Kidney (tissue), 14 donors: Measurements from ENCODE around the gene SNAI3. TPM values are rescaled to one million over a fixed set of nuclear protein-coding genes. Genes with fewer than 3 reads are reported as not detected.

Source experiments
- DNase-seq, 5 donors: peaks; one replicate each; pipeline ENCODE4 v3.0.0-alpha.2; 2013 to 2020
- FAIRE-seq: peaks from 2 replicates; lab custom pipeline; 2012; peaks lifted over from hg19 to GRCh38; lab: Jason Lieb, UNC
- H3K27ac ChIP-seq, 2 donors: one replicate each; pipeline ENCODE4 v1.7.0; 2013; ENCODE audit warnings: low read depth in 2 of 2, low read length in 2 of 2, inconsistent platforms in 1 of 2
- H3K27me3 ChIP-seq: one replicate; pipeline ENCODE4 v1.7.1; 2013; ENCODE audit warnings: low read length, inconsistent platforms; ENCODE audit not compliant: control insufficient read depth, insufficient read depth
- H3K36me3 ChIP-seq, 3 donors: one replicate each; pipeline versions ENCODE4 v1.7.0 to v1.7.1; 2013; ENCODE audit warnings: low read length in 3 of 3, control low read depth in 1 of 3, inconsistent platforms in 1 of 3; ENCODE audit not compliant: insufficient read depth in 3 of 3, control insufficient read depth in 2 of 3
- H3K4me1 ChIP-seq, 3 donors: one replicate each; pipeline versions ENCODE4 v1.7.0 to v1.7.1; 2013; ENCODE audit warnings: low read length in 3 of 3, inconsistent platforms in 1 of 3, low read depth in 1 of 3; ENCODE audit not compliant: control insufficient read depth in 2 of 3, insufficient read depth in 2 of 3
- H3K4me3 ChIP-seq, 3 donors: one replicate each; pipeline versions ENCODE4 v1.7.0 to v1.8.1; 2013; ENCODE audit warnings: low read length in 3 of 3, control low read depth in 1 of 3, inconsistent platforms in 1 of 3
- H3K9ac ChIP-seq, 3 donors: one replicate each; pipeline versions ENCODE4 v1.7.0 to v1.7.1; 2013; ENCODE audit warnings: low read length in 3 of 3, control low read depth in 1 of 3, inconsistent platforms in 1 of 3
- H3K9me3 ChIP-seq, 3 donors: one replicate each; pipeline versions ENCODE4 v1.7.0 to v1.7.1; 2013; ENCODE audit warnings: low read length in 3 of 3, control low read depth in 1 of 3, inconsistent platforms in 1 of 3; ENCODE audit not compliant: control insufficient read depth in 2 of 3, insufficient read depth in 1 of 3
- CTCF ChIP-seq: IDR thresholded peaks from 3 replicates; pipeline ENCODE4 v1.5.1; 2012; ENCODE audit warnings: mild to moderate bottlenecking, moderate library complexity, borderline replicate concordance; ENCODE audit not compliant: insufficient read depth; ENCODE audit errors: extremely low read depth
- intact Hi-C: fragments of 100-400 bp; cut with DNase I; formaldehyde crosslinking; loops from one replicate; pipeline ENCODE4 v1.11.1; 2022
- polyA plus RNA-seq: library from polyadenylated mRNA; stranded (reverse); fragments of 350-450 nt; fragmentation: Illumina TruSeq; extraction: RNeasy Lipid Tissue Mini Kit (QIAGEN cat#74804); gene quantifications from one replicate; pipeline ENCODE4 v1.2.3, GENCODE V29; 2014; ENCODE audit warnings: low read depth, low replicate concordance; ENCODE audit not compliant: insufficient read depth
- total RNA-seq: library from RNA; stranded (reverse); fragmentation: NEBNext Ultra II Directional; extraction: Animal tissue kit (Norgen Biotek cat#: 25700); gene quantifications from one replicate; pipeline ENCODE4 v1.2.1, GENCODE V29; 2021
- donor health status: control.
- donor health status: control.
- donor health status: control.
- donor health status: control.
- donor health status: control.
- donor health status: DM: yes; HTN: yes; CAD: no.
- donor health status: Normal renal cell carcinoma (clear cell type).

SNAI3 gene
- total and polyA plus RNA-seq, 2 donors from 2014 or later = 0.75 to 2.3 TPM

- peak in 2 of 5 donors; percentile 71 to 87 for DNase-seq
- no peak for TF ChIP-seq CTCF
- Histone ChIP-seq H3K9ac (no peak overlapping the region), H3K27me3 (peaks cover 3% of the 10 kb centered on the region), H3K4me3 (no peak overlapping the region), H3K9me3 (no peaks in the 10 kb centered on the region), H3K36me3 (no peaks in the 10 kb centered on the region), H3K27ac (no peak overlapping the region), H3K4me1 (peaks cover 0 to 4% (median 0%) of the 10 kb centered on the region in 3 donors)
- no peak for FAIRE-seq
- intact Hi-C loops = no loop called here
Observed at GRCh38 chr16:88634994-88635670, 51.2 kb downstream of the SNAI3 start.

GRCh38 chr16:88634141-88634993, 51.9 kb downstream of the SNAI3 start:
- Histone ChIP-seq H3K27me3 (no peaks in the 10 kb centered on the region), H3K36me3 (peaks cover 0 to 4% (median 0%) of the 10 kb centered on the region in 3 donors), H3K27ac (no peak overlapping the region), H3K4me3 (no peak overlapping the region), H3K9me3 (no peaks in the 10 kb centered on the region), H3K9ac (no peak overlapping the region), H3K4me1 (peaks cover 0 to 4% (median 0%) of the 10 kb centered on the region in 3 donors)
- TF ChIP-seq CTCF = no peak
- DNase-seq (peak; percentile 68 to 89 (median 72)), FAIRE-seq (no peak)
- intact Hi-C loops = no loop called here

- FAIRE-seq (no peak), DNase-seq (peak; percentile 62 to 80 (median 77))
- intact Hi-C loops = no loop called here
- Histone ChIP-seq H3K9me3 (no peaks in the 10 kb centered on the region), H3K27ac (no peak overlapping the region), H3K9ac (no peak overlapping the region), H3K27me3 (no peaks in the 10 kb centered on the region), H3K36me3 (peaks cover 0 to 4% (median 0%) of the 10 kb centered on the region in 3 donors), H3K4me3 (no peak overlapping the region), H3K4me1 (peaks cover 0 to 3% (median 0%) of the 10 kb centered on the region in 3 donors)
- TF ChIP-seq CTCF = peak; percentile 16
Observed at GRCh38 chr16:88633684-88634140, 52.6 kb downstream of the SNAI3 start.
